Epithelial cell of proximal tubule (primary cell): ENCODE data around the gene FBXL7. TPM values are rescaled to one million over a fixed set of nuclear protein-coding genes. Genes with fewer than 3 reads are reported as not detected.

Experiments
- DNase-seq: peaks from one replicate; pipeline ENCODE4 v3.0.0-alpha.2; 2011; ENCODE audit warnings: low read depth
- H3K4me3 ChIP-seq: 2 replicates; pipeline ENCODE4 v1.5.1; 2011; ENCODE audit warnings: low read depth, mild to moderate bottlenecking, low read length
- total RNA-seq: library from RNA; depleted of rRNA; stranded (reverse); fragments of >200 nt; gene quantifications from 2 replicates; pipeline ENCODE4 v1.2.3, GENCODE V29; 2015
- TF ChIP-seq, protein P1 (sequence below): conservative IDR thresholded peaks from 2 replicates; pipeline ENCODE4 v1.5.1; 2012; ENCODE audit warnings: low read depth, mild to moderate bottlenecking, low read length

FBXL7 gene
- total RNA-seq, 1 donor from 2014 or later: 5.6 TPM

DNA sequence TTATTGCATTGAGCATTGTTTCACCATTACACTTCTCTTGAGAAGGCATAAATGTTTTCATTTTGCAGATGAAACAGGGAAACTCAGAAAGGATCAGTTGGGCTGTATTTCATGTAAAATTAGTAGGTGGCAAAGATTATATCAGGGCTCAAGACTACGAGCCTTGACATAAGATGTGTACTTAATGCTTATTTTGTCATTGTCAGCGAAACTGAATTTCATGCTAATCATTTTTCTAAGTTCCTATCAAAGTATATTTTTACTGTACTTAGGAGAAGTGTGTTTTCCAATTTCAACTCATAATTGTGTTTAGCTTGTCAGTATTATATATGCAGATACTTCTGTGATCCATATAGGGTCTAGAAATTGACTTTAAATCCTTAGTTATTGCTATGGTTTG, 123.8 kb downstream of the FBXL7 start:
- no peak overlapping the region for H3K4me3 ChIP-seq
- TF ChIP-seq, protein P1, sequence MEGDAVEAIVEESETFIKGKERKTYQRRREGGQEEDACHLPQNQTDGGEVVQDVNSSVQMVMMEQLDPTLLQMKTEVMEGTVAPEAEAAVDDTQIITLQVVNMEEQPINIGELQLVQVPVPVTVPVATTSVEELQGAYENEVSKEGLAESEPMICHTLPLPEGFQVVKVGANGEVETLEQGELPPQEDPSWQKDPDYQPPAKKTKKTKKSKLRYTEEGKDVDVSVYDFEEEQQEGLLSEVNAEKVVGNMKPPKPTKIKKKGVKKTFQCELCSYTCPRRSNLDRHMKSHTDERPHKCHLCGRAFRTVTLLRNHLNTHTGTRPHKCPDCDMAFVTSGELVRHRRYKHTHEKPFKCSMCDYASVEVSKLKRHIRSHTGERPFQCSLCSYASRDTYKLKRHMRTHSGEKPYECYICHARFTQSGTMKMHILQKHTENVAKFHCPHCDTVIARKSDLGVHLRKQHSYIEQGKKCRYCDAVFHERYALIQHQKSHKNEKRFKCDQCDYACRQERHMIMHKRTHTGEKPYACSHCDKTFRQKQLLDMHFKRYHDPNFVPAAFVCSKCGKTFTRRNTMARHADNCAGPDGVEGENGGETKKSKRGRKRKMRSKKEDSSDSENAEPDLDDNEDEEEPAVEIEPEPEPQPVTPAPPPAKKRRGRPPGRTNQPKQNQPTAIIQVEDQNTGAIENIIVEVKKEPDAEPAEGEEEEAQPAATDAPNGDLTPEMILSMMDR: no peak
- no peak for DNase-seq

DNA sequence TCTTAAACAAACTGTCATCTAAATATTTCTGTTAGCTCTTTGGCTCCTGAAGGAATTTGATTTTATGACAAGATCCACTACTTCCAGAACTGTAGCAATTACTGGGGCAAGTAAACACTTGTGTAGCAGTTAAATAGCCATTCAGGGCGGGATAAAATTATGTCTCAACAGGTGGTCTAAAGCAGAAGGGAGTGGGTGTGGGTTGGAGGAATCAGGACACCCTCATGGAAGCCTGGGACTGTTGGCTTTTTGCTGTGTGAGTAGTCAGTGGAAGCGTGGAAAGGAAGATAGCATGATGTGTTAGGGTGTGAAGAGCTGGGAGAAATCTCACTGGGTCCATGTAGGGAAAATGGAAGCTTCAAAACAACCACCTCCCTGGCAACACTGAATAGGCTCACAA, 127.1 kb downstream of the FBXL7 start:
- TF ChIP-seq, protein P1: no peak
- no peak for DNase-seq
- no peak overlapping the region for H3K4me3 ChIP-seq

DNA sequence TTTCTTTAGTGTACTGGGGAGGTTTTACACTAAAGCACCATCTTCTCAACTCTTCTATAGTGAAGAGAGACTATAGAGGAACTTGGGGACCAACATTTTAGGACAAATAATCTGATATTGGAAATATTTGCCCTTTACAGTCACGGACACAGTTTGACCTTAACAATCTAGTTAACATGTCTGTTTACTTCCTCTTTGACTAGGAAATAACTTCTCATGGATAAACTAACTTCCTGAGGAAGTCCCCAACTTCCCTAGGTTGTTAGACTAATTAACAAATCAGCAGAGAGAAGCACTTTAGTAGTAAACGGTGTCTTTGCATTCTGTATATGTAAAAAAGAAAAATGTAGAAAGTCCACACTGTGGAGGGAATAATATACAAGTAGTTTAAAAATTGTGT, 127.7 kb downstream of the FBXL7 start:
- no peak overlapping the region for H3K4me3 ChIP-seq
- TF ChIP-seq, protein P1: no peak
- no peak for DNase-seq

DNA sequence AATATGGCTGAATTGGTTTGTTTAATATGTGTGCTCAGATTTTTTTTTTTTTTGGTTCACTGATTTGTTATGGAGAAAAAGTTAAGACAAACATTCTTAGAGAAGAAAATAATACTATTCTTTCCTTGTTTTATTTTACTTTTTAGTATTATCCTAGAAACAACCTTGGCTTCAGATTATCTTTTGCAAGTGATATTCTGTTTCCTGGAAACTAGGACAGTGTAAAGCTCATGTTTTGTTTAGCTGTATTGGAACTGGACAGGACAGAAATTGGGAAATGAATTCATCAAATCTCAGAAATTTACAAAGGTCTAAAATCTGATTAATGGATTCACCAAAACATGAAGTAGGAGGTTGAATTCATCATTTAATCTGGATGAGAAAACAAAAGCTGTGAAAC, 130.5 kb downstream of the FBXL7 start:
- TF ChIP-seq, protein P1: no peak
- H3K4me3 ChIP-seq: no peak overlapping the region
- no peak for DNase-seq

DNA sequence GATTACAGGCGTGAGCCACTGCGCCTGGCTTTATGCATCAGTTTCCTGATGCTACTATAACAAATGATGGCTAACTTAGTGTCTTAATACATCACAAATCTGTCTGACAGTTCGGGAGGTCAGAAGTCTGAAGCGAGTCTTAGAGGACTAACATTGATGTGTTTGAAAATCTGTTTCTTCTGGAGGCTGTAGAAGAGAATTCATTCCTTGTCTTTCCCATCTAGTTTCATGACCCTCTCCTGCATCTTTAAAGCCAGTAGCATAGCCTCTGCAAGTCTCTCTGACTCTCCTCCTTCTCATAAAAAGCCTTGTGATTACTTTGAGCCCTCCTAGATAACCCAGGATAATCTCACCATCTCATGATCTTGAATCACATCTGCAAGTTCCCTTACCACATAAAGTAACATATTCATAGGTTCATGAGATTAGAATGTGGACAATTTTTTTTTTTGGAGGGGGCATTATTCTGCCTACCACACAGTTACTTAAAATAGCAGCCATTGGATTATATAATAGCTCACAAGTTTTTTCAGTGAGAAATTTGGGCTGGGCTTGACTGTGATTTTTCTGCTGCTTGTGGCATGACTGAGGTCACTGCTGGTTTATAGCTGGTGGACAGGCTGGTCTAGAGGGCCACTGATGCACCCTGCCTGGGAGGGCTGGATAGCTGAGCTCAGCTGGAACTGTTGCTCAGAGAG, 134.8 kb downstream of the FBXL7 start:
- TF ChIP-seq, protein P1: no peak
- DNase-seq: no peak
- no peak overlapping the region for H3K4me3 ChIP-seq

DNA sequence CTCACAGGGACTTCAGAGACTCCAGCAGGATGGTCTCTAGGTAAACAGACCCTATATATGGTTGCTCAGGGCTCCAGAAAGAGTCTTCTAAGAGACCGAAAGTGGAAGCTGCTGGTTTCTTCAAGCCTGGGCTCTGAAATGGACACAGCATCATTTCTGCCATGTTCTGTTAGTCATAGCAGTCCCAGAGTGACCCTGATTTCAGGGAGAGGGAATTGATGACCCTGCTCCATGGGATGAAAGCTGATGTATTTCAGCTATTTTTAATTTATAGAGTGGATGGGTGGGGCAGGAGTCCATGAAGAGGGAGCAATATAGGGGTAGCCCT, 135.3 kb downstream of the FBXL7 start:
- no peak overlapping the region for H3K4me3 ChIP-seq
- TF ChIP-seq, protein P1: no peak
- no peak for DNase-seq

DNA sequence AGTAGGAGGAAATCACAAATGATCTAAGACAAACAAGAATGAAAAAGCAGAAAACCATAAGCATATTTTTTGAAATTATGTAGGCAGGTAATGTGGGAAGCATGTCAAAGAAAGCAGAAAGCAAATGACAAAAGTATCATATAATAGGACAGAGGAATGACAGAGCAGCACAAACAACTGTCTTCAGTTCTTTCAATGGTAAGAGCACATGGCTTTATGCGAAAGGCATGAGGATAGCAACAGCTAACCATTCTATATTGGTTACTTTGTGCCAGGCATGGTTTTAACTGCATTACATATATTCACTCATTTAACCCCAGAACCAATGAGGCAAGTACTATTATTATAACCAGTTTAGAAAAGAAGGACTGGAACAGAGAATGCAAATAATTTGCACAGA, 137.4 kb downstream of the FBXL7 start:
- no peak overlapping the region for H3K4me3 ChIP-seq
- TF ChIP-seq, protein P1: no peak
- no peak for DNase-seq
